ENCODE results near the gene DOCK10.

Gene DOCK10

DNA sequence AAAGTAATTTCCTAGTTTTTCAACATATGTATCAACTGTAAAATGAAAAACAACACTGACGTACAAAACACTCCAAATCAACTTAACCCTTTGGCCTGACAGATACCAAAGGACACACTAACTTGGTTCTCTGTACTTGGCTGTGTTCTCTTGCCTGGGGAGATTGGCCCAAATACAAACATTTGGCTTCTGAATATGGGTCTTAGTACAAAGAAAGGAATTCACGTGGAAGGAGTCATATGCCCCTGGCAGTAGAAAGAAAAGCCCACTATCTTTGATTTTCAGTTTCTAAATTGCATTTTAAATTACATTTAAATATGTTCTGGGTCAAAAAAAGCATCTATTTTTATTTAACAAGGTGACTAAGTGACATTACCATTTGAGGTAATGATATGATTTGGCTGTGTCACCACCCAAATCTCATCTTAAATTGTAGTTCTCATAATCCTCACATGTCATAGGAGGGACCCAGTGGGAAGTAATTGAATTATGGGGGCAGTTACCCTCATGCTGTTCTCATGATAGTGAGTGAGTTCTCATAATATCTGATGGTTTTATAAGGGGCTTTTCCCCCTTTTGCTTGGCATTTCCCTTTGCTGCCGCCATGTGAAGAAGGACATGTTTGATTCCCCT is 172.6 kb downstream of the DOCK10 start:
- DNase-seq, result no peak

DNA sequence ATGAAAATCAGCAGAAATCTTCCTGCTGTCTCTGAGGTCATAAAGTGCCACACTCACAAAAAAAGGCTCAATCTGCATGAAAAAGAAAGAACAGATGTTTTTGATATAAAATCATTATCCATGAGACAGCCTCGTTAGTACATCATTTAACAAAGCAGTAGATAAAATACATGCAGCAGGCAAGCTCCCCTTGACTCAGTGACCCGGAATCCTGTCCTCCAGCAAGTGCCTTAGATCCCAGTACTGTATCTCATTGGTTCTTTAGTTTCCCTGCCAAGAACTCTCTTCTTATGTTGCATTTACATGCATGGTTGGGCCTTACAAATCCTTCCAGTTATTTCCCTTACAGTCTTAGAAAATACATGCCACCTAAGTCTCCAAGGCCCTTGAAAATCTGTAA is 177.3 kb downstream of the DOCK10 start:
- DNase-seq, result no peak

DNA sequence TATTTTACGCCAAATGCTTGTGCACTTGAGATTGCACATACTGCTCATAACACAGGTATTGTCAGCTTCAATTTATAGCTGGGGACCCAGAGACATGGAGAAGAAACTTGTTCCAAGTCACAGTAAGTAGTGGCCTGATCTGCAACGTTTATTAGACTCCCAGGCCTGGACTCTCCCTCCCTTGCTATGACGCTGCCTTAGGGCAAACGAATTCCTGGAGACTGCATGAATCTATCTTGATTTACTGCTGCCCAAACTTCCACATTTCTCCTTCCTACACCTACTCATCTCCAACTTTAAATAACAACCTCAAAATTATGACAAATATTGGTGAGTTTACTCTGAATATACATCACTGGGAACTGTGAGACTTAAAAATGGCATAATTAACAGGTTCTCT is 181.0 kb downstream of the DOCK10 start:
- DNase-seq, result no peak

DNA sequence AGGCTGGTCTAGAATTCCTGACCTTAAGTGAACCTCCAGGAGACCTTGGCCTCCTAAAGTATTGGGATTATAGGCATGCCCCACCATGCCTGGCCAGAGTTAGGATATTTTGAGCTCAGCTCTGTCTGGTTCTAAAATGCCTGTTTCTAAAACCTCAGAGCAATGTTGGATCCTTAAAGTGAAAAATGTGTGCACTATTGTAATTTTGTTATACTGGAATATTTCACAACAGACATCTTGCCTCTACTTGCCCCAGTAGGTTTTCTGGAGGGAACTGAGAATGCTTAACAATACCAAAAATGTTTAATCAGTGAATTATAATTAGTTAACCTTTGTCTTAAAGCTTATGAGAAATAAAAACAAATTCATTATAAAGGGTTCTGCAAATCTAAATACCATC is 181.5 kb downstream of the DOCK10 start:
- DNase-seq, result no peak

DNA sequence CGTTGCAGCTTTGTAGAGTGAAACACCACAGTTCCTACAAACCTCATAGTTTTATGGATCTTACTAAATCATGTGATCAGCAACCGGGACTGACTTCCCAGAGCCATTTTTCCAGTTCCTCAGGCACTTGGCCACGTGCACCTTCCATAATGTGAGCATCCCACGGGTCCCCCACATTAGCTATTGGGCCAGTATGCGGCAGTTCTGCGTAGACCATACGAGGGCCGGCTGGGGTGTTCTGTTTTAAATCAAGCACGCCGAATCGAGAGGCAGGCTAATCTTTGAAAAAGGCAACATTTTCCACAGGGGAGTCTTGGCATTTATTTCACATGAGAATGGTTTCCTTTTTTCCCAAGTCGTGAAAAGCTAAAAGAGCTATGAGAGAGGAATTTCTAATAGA is 190.5 kb downstream of the DOCK10 start:
- no peak for DNase-seq

DNA sequence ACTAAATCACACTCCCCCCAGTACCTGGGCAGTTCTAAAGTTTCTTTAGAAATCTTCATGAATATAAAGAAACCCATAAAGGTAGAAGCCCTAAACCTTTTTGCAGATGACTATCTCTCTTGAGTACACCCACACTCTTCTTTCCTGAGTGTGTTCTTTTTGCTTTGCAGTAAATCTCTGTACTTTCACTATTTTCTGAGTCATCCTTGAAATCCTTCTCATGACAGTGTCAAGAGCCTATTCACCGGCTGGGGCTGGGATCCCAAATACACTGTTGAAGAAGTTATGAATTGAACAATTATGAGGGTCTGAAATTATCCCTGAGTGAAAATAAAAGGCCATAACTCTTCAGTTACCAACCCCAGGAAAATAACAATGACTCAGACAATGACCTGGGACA is 192.2 kb downstream of the DOCK10 start:
- no peak for DNase-seq

DNA sequence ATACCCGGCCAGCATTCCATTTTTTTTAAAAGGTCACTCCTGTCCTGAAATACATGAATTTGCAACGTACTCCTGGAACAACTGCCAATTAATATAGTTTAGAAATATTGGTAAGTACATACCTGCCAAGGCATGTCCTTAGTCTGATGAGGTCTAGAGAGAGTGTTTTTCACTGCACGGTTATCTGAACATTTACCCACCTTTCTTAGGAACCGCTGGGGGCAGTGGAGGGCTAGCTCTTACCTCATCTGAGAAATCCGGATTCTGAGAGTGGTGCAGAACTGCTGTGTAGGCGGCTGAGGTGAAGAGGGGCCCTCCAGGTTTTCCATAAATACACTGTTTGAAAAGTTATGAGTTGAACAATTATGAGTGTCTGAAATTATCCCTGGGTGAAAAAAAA is 193.0 kb downstream of the DOCK10 start:
- no peak for DNase-seq

DNA sequence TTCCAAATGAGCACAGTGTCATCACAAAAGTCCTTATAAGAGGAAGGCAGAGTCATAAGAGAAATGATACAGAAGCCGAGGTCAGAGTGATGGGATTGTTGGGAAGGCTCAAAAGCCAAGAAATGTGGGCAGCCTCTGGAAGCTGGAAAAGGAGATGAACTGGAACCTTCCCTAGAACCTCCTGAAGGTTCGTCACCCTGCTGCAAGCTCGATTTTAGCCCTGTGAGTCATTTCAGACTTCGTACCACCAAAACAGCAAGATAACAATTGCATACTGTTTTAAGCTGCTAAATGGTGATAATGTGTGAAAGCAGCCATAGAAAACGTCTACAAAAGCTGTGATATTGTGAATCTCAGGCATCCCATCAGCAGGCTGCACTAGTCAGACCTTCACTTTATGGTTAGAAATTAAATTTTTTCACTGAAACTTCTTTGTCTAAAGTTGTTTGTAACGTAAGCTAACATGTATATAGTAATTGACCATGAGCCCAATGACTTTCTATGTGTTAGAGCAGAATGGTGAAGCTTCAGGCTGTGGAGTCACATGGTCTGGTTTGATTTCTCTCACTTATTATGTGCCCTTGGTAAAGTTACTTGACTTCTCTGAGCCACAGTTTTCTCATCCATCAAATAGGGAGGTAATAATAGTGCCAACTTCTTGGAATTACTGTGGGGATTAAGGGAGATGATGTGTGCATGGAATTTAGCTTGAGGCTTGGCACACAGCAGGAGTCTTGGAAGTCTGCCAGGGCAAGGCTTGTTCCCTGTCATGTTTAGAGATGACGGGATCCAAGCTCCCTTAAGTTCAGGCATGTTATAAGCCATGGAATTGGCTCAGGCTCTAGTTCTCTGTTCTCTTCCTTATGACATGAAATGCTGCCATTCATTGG is 194.1 kb downstream of the DOCK10 start:
- no peak for DNase-seq

DNA sequence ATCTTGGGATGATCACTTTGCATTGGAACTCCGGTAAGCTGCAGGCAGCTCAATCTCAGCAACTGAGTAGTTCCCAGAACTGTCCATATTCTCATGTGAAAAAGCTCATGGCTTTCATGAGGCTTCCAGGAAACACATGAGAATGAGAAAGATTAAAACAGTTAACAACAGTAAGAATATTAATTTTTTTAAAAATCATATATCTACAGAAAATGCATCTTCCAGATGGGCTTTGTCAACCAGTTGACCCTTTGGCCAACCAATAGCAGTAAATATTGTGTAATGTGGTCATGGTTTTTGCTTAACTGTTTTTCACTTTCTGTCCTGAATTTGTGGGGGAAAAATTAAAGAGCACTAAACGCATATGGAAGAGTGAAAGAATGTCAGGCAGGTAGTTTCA is 194.9 kb downstream of the DOCK10 start:
- no peak for DNase-seq

DNA sequence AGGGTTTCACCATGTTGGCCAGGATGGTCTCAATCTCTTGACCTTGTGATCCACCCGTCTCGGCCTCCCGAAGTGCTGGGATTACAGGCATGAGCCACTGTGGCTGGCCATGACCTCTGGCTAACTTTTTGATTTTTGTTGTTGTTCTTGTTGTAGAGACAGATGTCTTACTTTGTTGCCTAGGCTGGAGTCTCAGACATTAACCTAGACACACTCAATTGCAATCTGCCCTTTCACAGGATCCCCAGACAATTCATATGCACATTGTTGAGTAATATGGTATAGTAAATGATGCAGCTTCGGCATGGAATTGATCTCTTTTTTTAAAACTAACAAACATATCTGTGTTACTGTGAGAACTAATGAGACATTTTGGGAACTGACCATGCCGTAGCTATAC is 195.6 kb downstream of the DOCK10 start:
- DNase-seq, result no peak

DNA sequence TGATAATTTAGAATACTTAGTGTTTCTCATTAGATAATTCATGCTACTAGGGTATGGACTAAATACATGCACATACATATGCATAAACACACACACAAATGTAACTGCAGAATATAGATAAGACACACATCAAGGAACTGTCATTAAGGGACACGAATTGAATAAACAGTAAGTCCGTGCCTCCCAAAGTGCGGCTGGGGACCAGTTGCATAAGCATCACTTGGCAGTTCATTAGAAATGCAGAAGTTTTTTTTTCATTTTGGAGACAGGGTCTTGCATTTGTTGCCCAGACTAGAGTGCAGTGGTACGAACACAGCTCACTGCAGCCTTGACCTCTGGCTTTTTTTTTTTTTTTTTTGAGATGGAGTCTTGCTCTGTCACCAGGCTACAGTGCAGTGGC is 196.1 kb downstream of the DOCK10 start:
- no peak for DNase-seq

DNA sequence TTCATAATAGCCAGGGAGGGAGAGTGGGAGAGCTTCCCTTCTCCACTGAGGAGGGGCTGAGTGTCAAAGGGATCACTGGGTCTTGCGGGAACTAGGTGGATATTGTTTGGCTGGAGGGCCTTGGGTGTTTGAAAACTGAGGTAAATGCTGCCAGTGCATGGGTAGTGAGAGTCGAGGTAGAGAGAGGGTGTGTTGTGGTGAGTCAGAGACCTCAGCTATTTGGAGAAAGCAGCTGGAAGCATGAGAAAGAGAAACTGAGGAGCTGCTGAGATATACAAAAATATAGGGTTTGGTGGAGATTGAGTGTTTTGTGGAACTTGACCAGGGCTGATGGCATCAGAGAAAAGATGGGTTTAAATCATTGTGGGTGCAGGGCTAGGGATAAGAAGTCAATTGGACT is 199.1 kb downstream of the DOCK10 start:
- DNase-seq, result no peak

DNA sequence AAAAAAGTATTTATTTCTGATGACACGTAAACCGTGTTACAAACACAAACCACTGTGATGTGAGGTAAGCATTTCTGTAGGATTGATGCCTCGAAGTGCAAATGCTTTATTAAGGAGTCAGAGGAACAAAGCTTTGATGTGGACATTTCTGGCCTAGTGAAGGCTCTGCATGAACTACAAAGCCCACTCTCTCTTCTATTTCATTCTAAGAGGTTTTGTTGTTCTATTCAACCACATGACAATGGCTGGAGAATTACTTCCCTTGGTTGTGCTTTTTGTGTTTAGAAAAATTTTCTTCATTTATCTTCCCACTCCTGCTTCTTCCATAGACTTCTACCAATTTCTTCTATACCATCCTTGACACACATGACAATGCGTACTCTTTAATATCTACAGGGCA is 200.4 kb downstream of the DOCK10 start:
- no peak for DNase-seq

DNA sequence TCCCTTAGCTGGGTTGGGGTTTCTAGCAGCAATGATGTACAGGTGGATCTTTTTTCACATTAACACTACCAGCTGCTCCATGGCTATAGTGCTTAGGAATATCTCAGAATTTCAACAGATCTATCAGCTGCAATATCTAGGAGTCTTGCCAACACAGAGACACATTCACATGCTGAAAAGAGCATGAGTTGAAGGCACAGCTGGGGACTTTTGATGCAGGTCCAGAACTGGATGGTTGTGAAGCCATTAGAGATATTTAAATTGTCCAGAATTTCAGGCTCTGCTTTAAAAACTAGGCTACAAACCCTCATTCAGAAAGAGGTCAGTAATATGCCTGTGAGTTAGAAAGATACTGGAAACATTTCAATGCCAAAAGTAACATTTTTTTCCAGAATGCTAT is 203.9 kb downstream of the DOCK10 start:
- DNase-seq, result no peak

DNA sequence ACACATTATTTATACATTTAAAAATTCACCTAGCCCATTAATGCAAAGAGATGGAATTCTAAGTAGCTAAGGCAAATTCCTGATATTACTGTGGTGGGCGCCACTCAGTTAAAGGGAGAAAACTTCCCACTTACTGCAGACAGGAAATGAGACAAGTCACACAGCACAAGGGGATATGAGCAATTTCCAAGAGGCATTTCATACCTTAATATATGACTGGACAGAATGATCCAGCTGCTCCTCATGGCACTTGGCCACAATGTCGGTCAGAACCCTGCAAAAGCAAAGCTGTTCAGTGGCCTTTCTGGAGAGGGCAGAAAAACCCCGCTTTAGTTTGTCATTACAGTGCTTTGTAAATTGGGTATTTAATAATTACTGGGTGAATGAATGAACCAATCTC is 204.7 kb downstream of the DOCK10 start:
- no peak for DNase-seq

DNA sequence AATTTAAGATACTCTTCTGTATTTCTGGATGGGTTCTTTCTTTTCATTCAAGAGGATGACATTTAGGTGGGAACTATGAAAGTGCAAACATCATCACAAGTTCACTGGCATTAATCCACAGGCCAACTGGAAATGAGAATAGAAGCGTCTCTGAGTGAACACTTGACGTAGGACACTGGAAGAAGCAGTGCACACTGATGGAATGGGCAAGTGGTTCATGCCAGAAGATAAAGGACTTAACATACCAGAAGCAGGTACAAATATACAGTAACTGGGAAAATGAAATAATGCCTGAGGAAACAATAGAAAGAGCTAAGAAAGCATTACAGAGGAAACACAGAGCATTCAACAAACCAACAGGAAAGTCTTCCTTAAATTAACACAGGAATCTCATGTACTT is 205.2 kb downstream of the DOCK10 start:
- no peak for DNase-seq

DNA sequence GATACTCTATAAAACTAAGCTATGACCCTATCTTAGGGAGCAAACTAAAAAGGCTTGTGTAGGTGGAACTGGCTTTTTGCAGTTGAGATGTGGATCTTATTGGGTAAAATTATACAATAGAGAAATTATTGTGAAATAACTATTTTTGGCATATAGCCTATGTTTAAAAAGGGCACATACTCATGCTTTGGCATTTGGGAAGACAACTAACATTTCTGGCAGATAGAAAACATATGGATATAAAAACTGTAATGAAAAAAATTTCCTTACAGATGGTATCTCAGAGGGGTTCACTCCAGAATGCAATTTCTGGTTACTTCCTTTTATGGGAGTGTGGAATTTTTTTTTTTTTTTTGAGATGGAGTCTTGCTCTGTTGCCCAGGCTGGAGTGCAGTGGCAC is 206.0 kb downstream of the DOCK10 start:
- no peak for DNase-seq

DNA sequence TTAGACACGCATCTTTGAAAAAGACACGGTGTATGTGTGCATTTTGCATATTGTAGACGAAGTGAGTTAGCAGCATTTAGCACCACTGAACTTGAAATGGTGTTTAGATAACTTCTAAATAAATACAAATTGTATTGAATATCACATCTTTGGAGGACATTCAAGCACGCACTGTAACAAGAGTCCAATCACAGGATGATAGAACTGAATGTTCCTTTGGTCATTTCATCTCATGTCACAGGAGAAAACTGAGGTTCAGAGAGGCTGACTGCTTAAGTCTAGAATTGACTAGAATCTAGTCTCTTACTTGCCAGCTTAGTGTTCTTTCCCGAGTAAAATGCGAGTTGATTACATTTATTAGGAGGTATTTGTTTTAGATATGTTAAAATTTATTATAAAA is 206.9 kb downstream of the DOCK10 start:
- no peak for DNase-seq

DNA sequence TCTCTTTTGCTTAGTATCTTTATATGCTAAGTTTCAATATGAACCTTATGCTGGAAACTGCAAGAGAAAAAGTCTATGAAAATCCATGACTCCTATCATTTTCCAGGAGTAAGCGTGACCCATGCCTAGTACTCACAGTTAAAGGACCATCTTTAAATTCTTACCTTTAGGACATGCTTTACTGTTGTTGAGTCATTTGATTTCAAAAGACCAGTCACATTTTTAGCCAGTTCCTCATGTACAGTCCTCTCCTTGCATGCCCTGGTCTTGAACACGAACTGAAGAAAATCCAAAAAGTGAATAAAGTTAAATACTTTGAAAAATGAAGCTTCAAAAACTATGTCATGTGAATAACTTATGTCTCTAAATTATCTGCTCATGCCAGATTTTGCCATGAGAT is 208.3 kb downstream of the DOCK10 start:
- DNase-seq, result no peak

DNA sequence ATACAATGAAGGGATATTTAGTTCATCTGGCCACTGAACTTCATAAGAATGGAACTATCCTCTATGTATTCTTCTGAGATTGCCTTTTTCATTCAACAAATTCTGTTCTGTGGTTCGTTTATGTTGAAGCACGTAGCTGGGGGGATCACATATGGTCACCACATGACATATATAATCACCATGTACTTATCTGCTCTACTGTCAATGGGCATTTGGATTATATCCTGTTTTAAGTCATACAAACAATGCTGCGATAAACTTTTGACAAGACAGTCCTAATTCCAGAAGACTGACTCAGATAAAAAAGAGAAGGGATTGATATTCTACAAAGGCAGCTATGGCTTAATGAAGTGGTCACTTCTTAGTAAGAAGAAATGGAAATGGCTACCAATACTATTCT is 210.1 kb downstream of the DOCK10 start:
- no peak for DNase-seq

DNA sequence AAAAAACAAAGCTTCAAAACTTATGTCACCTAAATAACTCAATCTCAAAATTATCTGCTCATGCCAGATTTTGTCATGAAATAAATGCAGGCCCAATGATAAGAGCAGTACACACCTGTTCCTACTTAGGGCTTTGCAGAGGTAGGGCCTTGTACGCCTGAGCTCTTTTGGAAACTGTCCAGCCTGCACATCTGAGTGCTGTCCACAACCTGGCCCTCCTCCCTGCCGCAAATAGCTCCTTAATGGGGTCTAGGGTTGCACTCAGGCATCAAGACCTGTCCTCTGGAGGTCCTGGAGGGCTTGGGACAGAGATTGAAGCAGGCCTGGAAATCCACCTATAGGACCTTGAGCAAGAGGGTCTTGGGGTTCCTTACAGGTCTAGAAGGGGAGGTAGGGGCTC is 210.7 kb downstream of the DOCK10 start:
- DNase-seq, result no peak

DNA sequence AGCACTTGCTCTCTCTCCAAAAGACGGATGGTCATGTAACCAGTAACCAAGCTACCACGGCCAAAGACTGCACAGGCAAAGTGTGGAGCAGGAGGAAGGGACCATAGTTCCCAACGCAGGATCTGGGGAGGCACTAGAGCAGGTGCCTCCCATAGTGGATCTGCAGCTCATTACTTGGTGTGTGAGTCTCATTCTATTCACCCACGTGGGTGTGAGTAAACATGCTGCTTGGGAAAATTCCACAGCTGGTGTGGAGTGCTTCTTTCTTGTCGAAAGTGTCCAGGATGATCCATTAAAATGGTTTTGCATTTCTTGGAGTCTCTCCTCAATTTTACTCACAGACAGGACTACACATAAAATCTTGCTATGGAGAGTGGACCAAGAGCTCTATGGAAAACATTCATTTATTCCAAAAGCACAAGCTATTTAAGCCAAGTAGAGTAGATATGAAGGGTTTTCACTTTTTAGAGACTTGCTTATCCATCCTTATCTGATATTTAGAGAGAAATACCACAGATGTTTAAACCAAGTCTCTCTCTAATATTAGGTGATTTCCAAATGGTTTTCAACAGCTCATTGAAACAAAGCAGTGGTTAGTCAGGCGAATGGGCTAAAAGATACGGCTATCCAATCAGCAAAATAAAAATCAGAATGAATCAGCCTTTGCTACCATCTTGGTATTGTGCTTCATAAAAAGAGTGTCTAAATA is 221.8 kb downstream of the DOCK10 start:
- DNase-seq, result no peak

DNA sequence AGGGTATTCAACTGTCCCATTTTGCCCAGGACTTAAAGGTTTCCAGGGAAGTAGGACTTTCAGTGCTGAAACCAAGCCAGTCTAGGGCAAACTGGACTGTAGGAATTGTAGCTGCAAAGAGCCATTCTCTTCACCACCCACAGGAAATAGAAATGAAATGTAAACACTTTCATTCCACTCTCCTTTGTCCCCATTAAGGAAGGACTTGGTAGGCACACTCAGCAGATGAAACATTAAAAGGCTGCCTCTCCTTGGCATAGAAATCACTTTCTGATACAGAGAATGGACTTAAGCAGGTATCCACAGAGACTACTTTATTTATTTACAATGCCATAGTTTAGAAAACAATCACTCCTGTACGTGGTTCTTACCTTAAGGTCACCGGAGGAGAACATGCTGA is 223.2 kb downstream of the DOCK10 start:
- DNase-seq, result no peak

DNA sequence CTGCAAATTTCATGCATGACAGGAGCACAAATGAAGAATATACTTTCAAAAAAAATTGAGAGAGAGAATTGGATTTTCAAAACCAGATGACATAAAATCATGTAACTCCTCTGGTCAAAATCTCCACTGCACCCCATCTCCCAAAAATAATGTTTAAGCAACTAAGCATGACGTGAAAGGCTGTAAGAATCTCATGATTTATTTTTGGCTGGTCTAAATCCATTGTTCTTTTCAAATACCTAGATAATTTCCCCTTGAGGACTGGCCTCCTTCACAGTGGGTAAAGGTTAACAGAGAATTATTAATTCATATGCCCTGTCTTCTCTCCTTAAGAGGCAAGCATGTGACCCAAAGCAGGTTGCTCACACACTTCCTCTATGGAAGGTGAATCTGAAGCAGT is 224.6 kb downstream of the DOCK10 start:
- no peak for DNase-seq

All from CD4-positive, alpha-beta T cell treated with Interleukin-17A for 4 hours (primary cell).